Uterus (tissue), 4 donors: ENCODE results near the gene ZNF587. TPM values are rescaled to one million over a fixed set of nuclear protein-coding genes. Genes with fewer than 3 reads are reported as not detected.
"Not testable (repeated sequence)": the region's sequence is repeated elsewhere in the genome, so short reads cannot be mapped to it uniquely, and the experiment has no call there.

Source experiments
- DNase-seq, 2 donors: peaks; one replicate each; pipeline ENCODE4 v3.0.0-alpha.2; 2019 to 2020
- H3K27ac ChIP-seq, 2 donors: fragments of 200-600 bp; sonication (generic); 1 replicate in 1 of 2; 2 replicates in 1 of 2; pipeline ENCODE4 v1.5.1; 2016 to 2018
- H3K27me3 ChIP-seq, 2 donors: fragments of 200-600 bp; sonication (generic); one replicate each; pipeline ENCODE4 v1.5.1; 2018 to 2019; ENCODE audit warnings: control low read depth in 1 of 2
- H3K36me3 ChIP-seq, 2 donors: fragments of 200-600 bp; sonication (generic); one replicate each; pipeline ENCODE4 v1.5.1; 2019; ENCODE audit warnings: control low read depth in 1 of 2
- H3K4me1 ChIP-seq, 2 donors: fragments of 200-600 bp; sonication (generic); one replicate each; pipeline ENCODE4 v1.5.1; 2018 to 2019; ENCODE audit warnings: control low read depth in 1 of 2
- H3K4me3 ChIP-seq, 2 donors: fragments of 200-600 bp; sonication (generic); 1 replicate in 1 of 2; 2 replicates in 1 of 2; pipeline ENCODE4 v1.5.1; 2018 to 2019; ENCODE audit warnings: mild to moderate bottlenecking in 1 of 2
- H3K9me3 ChIP-seq, 2 donors: fragments of 200-600 bp; sonication (generic); one replicate each; pipeline ENCODE4 v1.5.1; 2019; ENCODE audit warnings: control low read depth in 1 of 2
- POLR2A ChIP-seq, 2 donors: fragments of 450-650 bp; IDR thresholded peaks; one replicate each; pipeline ENCODE4 v1.6.1; 2016; ENCODE audit warnings: antibody characterized with exemption in 2 of 2, mild to moderate bottlenecking in 1 of 2, moderate library complexity in 1 of 2
- intact Hi-C: fragments of 100-400 bp; cut with DNase I; formaldehyde crosslinking; loops from one replicate; pipeline ENCODE4 v1.15.1; 2023; ENCODE audit warnings: low total_unique reads
- total RNA-seq, 4 donors: library from RNA; depleted of rRNA in 3 of 4; stranded (reverse); fragments of >200 nt in 3 of 4; gene quantifications; one replicate each; pipeline versions ENCODE4 v1.1.0 to v1.2.4, GENCODE V29; 2014 to 2023
- TF ChIP-seq, protein P1 (sequence below), 4 experiments: fragments of 200-600 bp in 2 of 4; fragments of 450-650 bp in 2 of 4; sonication (generic) in 2 of 4; IDR thresholded peaks; one replicate each; pipeline ENCODE4 v1.5.1; 2016 to 2019; ENCODE audit warnings: antibody characterized with exemption in 4 of 4, mild to moderate bottlenecking in 2 of 4, moderate library complexity in 1 of 4
- donor health status: DM: yes; HTN: yes; CAD: no.

The ZNF587 gene
- total RNA-seq: 10 to 100 TPM; 21.3 to 80.0 (median 39.6) TPM

DNA sequence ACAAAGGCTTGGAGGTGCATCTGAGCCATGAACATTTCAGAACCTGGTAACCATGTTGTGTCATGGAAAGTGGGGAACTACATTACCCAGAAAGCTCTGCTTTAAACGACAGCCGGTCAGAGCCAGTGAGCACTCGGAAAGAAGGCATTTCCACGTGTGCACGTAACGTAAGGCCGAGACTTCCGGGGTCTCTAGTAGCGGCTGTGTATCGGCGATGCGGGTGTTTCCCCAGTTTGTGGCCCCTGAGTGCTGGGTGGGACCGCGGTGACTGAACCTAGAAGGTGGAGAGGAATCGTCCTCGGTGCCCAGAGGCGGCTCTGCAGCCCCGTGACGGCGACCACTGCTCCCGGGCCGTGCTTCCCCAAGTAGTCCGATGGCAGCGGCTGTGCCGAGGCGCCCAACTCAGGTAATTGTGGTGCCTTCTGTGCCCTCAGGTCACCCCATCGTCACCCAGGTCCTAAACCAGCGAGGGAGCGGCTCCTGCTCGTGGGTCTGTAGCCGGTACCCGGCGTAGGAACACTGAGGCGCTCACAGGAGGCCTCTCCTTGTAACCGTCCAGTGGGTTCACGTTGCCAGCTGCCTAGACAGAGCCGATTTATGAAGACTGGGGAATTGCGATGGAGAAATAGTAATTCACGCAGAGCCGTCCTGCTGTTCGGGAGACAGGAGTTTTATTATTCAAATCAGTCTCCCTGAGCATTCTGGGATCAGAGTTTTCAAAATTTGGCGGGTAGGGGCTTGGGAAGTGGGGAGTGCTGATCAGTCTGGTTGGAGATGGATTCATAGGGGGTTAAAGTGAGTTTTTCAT lies at the start of gene ZNF587:
Gene ZNF587, plus strand, starts transcription at position 194 of the 808 bp plus-strand sequence. Its CDS starts 180 bp downstream, at position 374.
- H3K27me3 ChIP-seq, intact Hi-C loops, H3K4me1 ChIP-seq, H3K36me3 ChIP-seq, H3K9me3 ChIP-seq: not testable (repeated sequence)
- Histone ChIP-seq H3K27ac (peak within 1 kb of the TSS; percentile 4 to 47), H3K4me3 (peak within 1 kb of the TSS; percentile 52 to 69)
- peak; percentile 37 to 56 for DNase-seq
- peak in 1 of 2 donors; percentile 16 for TF ChIP-seq POLR2A (IDR thresholded peaks at IDR 0.05)

GRCh38 chr19:57800696-57801095 lies 49.0 kb upstream of the ZNF587 start:
- no peak for DNase-seq
- no peak overlapping the region for H3K4me3 ChIP-seq
- no peaks in the 10 kb centered on the region for H3K9me3 ChIP-seq
- H3K36me3 ChIP-seq: no peaks in the 10 kb centered on the region
- no peak overlapping the region for H3K27ac ChIP-seq
- H3K27me3 ChIP-seq: no peaks in the 10 kb centered on the region
- H3K4me1 ChIP-seq: no peaks in the 10 kb centered on the region
- TF ChIP-seq, protein P1, sequence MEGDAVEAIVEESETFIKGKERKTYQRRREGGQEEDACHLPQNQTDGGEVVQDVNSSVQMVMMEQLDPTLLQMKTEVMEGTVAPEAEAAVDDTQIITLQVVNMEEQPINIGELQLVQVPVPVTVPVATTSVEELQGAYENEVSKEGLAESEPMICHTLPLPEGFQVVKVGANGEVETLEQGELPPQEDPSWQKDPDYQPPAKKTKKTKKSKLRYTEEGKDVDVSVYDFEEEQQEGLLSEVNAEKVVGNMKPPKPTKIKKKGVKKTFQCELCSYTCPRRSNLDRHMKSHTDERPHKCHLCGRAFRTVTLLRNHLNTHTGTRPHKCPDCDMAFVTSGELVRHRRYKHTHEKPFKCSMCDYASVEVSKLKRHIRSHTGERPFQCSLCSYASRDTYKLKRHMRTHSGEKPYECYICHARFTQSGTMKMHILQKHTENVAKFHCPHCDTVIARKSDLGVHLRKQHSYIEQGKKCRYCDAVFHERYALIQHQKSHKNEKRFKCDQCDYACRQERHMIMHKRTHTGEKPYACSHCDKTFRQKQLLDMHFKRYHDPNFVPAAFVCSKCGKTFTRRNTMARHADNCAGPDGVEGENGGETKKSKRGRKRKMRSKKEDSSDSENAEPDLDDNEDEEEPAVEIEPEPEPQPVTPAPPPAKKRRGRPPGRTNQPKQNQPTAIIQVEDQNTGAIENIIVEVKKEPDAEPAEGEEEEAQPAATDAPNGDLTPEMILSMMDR (IDR thresholded peaks at IDR 0.05): no peak
- TF ChIP-seq POLR2A (IDR thresholded peaks at IDR 0.05): no peak
- intact Hi-C loops: no loop called here

GRCh38 chr19:57802269-57802668 lies 47.4 kb upstream of the ZNF587 start:
- intact Hi-C loops: no loop called here
- H3K4me1 ChIP-seq: no peaks in the 10 kb centered on the region
- H3K4me3 ChIP-seq: no peak overlapping the region
- no peak overlapping the region for H3K27ac ChIP-seq
- H3K36me3 ChIP-seq: no peaks in the 10 kb centered on the region
- TF ChIP-seq, protein P1 (IDR thresholded peaks at IDR 0.05): no peak
- no peak for TF ChIP-seq POLR2A (IDR thresholded peaks at IDR 0.05)
- no peaks in the 10 kb centered on the region for H3K27me3 ChIP-seq
- DNase-seq: no peak
- no peaks in the 10 kb centered on the region for H3K9me3 ChIP-seq

DNA sequence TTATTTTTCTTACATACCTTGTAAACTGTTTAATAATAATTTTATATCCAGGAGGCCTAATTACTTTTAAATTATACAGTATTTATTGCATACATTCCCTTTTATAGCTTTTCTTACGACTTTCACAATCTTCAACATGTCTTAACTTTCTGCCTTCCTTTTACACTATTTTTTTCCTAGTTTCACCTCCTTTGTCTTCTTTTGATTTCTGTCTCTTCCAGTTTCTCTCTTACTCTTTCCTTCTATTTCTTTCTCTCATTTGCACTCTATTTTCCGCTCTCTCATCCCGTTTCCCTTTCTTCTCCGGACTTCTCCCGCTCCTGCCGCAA lies 46.4 kb upstream of the ZNF587 start:
- Histone ChIP-seq H3K27ac (peak overlapping the region; percentile 86), H3K27me3 (no peaks in the 10 kb centered on the region), H3K9me3 (no peaks in the 10 kb centered on the region), H3K36me3 (no peaks in the 10 kb centered on the region), H3K4me3 (peak overlapping the region; percentile 41 to 49), H3K4me1 (no peaks in the 10 kb centered on the region)
- no peak for TF ChIP-seq POLR2A (IDR thresholded peaks at IDR 0.05)
- TF ChIP-seq, protein P1 (IDR thresholded peaks at IDR 0.05): no peak
- intact Hi-C loops: no loop called here
- no peak for DNase-seq

DNA sequence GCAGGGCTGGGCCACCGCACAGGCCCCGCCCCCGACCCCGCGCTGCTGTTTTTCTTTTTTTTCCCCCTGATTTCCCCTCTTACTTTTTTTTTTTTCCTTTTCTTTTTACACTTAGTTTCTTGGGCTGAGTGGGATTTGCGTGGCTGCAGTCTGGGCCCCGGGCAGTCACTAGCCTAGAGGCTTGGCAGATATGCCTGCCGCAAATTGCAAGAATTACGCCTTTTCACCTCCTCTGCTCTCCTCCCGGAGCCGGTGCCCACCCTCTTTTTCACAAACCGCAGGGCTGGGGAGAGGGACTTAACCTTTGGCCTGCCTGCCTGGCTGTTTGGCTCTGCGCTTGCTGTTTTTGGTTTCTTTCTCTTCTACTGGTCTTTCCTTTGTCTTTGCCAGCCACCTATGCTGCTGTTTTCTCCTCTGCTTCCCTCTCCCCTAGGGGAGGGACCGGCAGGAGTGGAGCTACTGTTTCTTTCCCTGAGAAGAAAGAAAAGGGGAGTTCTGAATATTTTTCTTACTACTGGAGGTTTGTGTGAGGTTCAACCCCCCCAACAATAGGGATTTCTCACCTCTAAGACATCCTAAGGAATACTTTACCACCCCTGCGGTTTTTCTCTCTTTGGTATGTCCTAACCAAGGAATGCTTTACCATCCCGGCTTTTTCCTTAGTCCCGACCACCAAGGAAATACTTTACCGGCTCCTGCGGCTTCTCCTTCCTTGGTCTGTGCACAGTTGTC lies 45.9 kb upstream of the ZNF587 start:
- TF ChIP-seq, protein P1 (IDR thresholded peaks at IDR 0.05): no peak
- no peak for TF ChIP-seq POLR2A (IDR thresholded peaks at IDR 0.05)
- peak in 1 of 2 donors; percentile 23 for DNase-seq
- Histone ChIP-seq H3K27me3 (no peaks in the 10 kb centered on the region), H3K27ac (peak overlapping the region; percentile 86), H3K4me1 (no peaks in the 10 kb centered on the region), H3K36me3 (no peaks in the 10 kb centered on the region), H3K4me3 (peak overlapping the region; percentile 41 to 49), H3K9me3 (no peaks in the 10 kb centered on the region)
- intact Hi-C loops: no loop called here
